ENCODE data around the gene OS9.

Gene OS9

DNA sequence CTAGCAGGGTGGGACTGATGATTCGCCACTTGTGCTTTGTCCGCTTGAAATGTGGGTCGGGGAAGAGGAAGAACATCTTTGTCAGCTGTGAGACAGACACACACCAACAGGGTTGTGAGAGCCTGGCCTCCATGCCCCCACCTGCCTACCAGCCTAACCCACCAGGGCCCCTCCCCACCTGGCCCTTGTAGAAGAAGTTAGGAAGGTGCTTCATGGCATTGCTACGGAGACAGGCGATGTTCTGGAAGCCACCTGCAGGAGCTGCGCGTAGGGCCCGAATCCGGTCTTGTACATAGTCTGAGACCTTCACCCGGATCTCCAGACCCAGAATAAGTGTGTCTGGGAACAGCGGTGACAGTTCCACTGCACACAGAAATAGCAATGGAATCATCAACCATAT is 75.7 kb downstream of the OS9 start:
- DNase-seq, result no peak

DNA sequence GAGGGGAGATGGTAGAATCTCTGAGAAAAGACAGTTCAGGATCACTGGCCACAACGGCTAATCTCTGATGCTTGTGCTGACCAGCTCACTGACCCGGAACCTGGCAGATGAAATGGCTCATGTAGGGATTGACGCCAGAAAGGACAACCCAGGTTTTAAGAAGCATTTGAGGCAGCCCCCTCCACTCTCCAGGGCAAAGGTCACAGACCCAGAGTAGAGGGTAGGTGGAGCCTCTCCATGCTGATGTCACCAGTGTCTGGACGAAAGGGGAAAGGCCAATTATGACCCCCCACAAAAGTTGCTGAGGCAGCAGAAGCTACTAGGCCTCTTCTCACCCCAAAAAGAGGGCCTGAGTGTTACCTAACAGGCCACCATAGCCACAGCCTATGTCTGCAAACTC is 76.8 kb downstream of the OS9 start:
- DNase-seq, result no peak
